Astrocyte of the cerebellum (primary cell): ENCODE data around the gene GNPTG.

Source experiments
- DNase-seq: peaks from one replicate; pipeline ENCODE4 v3.0.0-alpha.2; 2011; ENCODE audit warnings: low read depth
- H3K4me3 ChIP-seq: 2 replicates; pipeline ENCODE4 v1.5.1; 2011; ENCODE audit warnings: mild to moderate bottlenecking, low read depth, low read length, moderate library complexity
- in situ Hi-C: cut with HindIII; loops from 2 replicates; pipeline ENCODE4 v1.10.0; 2017; ENCODE audit warnings: low sequenced_read_pairs
- TF ChIP-seq, protein P1 (sequence below): IDR thresholded peaks from 2 replicates; pipeline ENCODE4 v1.5.1; 2012; ENCODE audit warnings: low read length, low read depth, moderate library complexity, mild to moderate bottlenecking; ENCODE audit errors: missing control alignments

The GNPTG gene

DNA sequence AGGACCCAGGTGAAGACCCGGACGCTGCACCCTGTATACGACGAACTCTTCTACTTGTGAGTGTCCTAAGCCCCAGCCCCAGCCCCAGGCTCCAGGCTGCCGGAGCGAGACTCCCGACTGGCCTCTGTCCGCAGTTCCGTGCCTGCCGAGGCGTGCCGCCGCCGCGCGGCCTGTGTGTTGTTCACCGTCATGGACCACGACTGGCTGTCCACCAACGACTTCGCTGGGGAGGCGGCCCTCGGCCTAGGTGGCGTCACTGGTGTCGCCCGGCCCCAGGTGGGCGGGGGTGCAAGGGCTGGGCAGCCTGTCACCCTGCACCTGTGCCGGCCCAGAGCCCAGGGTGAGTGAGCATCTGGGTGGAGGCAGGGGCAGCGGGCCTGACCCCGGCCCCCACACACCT is 3.8 kb upstream of the GNPTG start:
- in situ Hi-C loops, result no loop called here
- TF ChIP-seq, protein P1, sequence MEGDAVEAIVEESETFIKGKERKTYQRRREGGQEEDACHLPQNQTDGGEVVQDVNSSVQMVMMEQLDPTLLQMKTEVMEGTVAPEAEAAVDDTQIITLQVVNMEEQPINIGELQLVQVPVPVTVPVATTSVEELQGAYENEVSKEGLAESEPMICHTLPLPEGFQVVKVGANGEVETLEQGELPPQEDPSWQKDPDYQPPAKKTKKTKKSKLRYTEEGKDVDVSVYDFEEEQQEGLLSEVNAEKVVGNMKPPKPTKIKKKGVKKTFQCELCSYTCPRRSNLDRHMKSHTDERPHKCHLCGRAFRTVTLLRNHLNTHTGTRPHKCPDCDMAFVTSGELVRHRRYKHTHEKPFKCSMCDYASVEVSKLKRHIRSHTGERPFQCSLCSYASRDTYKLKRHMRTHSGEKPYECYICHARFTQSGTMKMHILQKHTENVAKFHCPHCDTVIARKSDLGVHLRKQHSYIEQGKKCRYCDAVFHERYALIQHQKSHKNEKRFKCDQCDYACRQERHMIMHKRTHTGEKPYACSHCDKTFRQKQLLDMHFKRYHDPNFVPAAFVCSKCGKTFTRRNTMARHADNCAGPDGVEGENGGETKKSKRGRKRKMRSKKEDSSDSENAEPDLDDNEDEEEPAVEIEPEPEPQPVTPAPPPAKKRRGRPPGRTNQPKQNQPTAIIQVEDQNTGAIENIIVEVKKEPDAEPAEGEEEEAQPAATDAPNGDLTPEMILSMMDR, result no peak
- no peak overlapping the region for H3K4me3 ChIP-seq
- DNase-seq, result no peak

- no peak for DNase-seq
- in situ Hi-C loops, result no loop called here
- no peak overlapping the region for H3K4me3 ChIP-seq
- TF ChIP-seq, protein P1, result no peak
Observed at GRCh38 chr16:1348441-1348840, 3.3 kb upstream of the GNPTG start.

DNA sequence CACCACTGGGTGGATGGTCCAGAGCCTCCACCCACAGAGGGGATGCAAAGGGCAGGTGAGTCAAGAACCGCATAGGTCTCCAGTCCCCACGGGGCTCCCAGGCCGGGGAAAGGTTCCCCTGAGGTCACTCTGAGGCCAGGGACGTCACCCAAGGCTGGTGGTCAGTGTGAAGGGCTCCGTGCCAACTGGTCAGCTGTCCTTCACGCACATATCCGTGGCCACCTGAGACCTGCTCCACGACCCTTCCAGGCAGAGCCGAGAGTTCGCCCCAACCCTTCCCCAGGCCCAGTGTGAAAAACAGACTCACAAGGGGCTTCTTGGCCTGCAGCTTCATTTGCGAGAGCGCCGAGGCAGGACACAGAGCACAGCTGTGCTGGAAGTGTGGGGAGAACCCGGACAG is 2.8 kb upstream of the GNPTG start:
- no peak overlapping the region for H3K4me3 ChIP-seq
- DNase-seq, result no peak
- in situ Hi-C loops, result no loop called here
- TF ChIP-seq, protein P1, result no peak

- in situ Hi-C loops, result no loop called here
- TF ChIP-seq, protein P1, result no peak
Observed at GRCh38 chr16:1349351-1349750, 2.4 kb upstream of the GNPTG start.

DNA sequence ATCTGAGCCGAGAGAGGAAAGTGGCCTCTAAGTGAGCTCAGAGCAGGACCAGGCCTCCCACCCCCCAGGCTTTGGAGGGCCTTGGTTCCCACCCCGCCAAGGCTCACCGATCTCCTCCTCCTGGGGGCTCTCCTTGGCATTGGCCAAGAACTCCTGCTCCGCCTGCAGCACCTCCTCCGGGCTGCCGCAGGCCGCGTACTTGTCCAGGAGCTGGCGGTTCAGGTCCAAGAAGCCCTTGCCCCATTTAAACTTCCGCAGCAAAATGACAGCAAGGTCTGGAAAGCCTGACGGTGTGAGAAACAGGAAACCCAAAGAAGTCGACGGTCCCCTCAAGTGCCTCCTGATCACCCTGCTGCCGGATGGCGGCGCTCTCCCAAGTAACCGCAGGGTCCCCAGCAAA is 1.8 kb upstream of the GNPTG start:
- DNase-seq, result no peak
- TF ChIP-seq, protein P1, result no peak
- H3K4me3 ChIP-seq, result no peak overlapping the region
- in situ Hi-C loops, result no loop called here

More at GRCh38 chr16:1349351-1349750, 2.4 kb upstream of the GNPTG start:
- no peak overlapping the region for H3K4me3 ChIP-seq
- DNase-seq, result no peak

- in situ Hi-C loops, result no loop called here
- DNase-seq, result no peak
- peak overlapping the region; percentile 94 for H3K4me3 ChIP-seq
- TF ChIP-seq, protein P1, result no peak
Observed at GRCh38 chr16:1350691-1351090, 1.0 kb upstream of the GNPTG start.

GRCh38 chr16:1351215-1351581 is 533 bp upstream of the GNPTG start:
- TF ChIP-seq, protein P1, result no peak
- in situ Hi-C loops, result no loop called here
- peak overlapping the region; percentile 94 for H3K4me3 ChIP-seq
- DNase-seq, result no peak
